GM12892 (cell line): Measurements from ENCODE around the gene SLC8A1.

ENCODE experiments used
- DNase-seq: peaks from one replicate; pipeline ENCODE4 v3.0.0; 2011; ENCODE audit not compliant: insufficient read length
- FAIRE-seq: peaks from 2 replicates; lab custom pipeline; 2011; peaks lifted over from hg19 to GRCh38; lab: Jason Lieb, UNC
- POLR2A ChIP-seq: IDR thresholded peaks from 2 replicates; pipeline ENCODE4 v1.6.1; 2011; ENCODE audit warnings: low read depth, low read length, control low read depth
- POLR2AphosphoS5 ChIP-seq: IDR thresholded peaks from 2 replicates; pipeline ENCODE4 v1.6.1; 2011; ENCODE audit warnings: low read depth, low read length, control low read depth
- TAF1 ChIP-seq: IDR thresholded peaks from 2 replicates; pipeline ENCODE4 v1.6.1; 2011; ENCODE audit warnings: low read depth, mild to moderate bottlenecking, control low read depth, low read length, borderline replicate concordance

Gene SLC8A1

GRCh38 chr2:40210344-40210967, 241.4 kb downstream of the SLC8A1 start:
- FAIRE-seq = no peak
- no peak for DNase-seq
- TF ChIP-seq POLR2AphosphoS5 = no peak
- TF ChIP-seq POLR2A = no peak
- no peak for TF ChIP-seq TAF1

GRCh38 chr2:40209761-40210160, 242.1 kb downstream of the SLC8A1 start:
- no peak for DNase-seq
- TF ChIP-seq POLR2AphosphoS5 (no peak), TAF1 (no peak), POLR2A (no peak)
- no peak for FAIRE-seq

GRCh38 chr2:40208463-40208862, 243.4 kb downstream of the SLC8A1 start:
- TF ChIP-seq POLR2A (no peak), POLR2AphosphoS5 (no peak), TAF1 (no peak)
- FAIRE-seq (no peak), DNase-seq (no peak)

- FAIRE-seq (no peak), DNase-seq (no peak)
- TF ChIP-seq POLR2AphosphoS5 = no peak
- TF ChIP-seq TAF1 = no peak
- no peak for TF ChIP-seq POLR2A
These were observed 247.6 kb downstream of the SLC8A1 start for GRCh38 chr2:40204268-40204667.

GRCh38 chr2:40202798-40203400, 249.0 kb downstream of the SLC8A1 start:
- TF ChIP-seq POLR2AphosphoS5 (no peak), POLR2A (no peak)
- DNase-seq = no peak
- FAIRE-seq = no peak

- no peak for DNase-seq
- FAIRE-seq = no peak
- no peak for TF ChIP-seq TAF1
- no peak for TF ChIP-seq POLR2A
- TF ChIP-seq POLR2AphosphoS5 = no peak
These were observed 250.5 kb downstream of the SLC8A1 start for GRCh38 chr2:40201425-40201824.

GRCh38 chr2:40200366-40200915, 251.4 kb downstream of the SLC8A1 start:
- FAIRE-seq (no peak), DNase-seq (no peak)
- TF ChIP-seq TAF1 (no peak), POLR2A (no peak), POLR2AphosphoS5 (no peak)

GRCh38 chr2:40199771-40200170, 252.1 kb downstream of the SLC8A1 start:
- FAIRE-seq = no peak

GRCh38 chr2:40197121-40197520, 254.8 kb downstream of the SLC8A1 start:
- no peak for DNase-seq
- no peak for FAIRE-seq
- TF ChIP-seq POLR2A (no peak), TAF1 (no peak), POLR2AphosphoS5 (no peak)

More at GRCh38 chr2:40199771-40200170, 252.1 kb downstream of the SLC8A1 start:
- no peak for TF ChIP-seq POLR2A
- DNase-seq = no peak

GRCh38 chr2:40193670-40194026, 258.2 kb downstream of the SLC8A1 start:
- TF ChIP-seq POLR2AphosphoS5 = no peak
- no peak for DNase-seq
- FAIRE-seq = no peak

GRCh38 chr2:40192864-40193669, 258.8 kb downstream of the SLC8A1 start:
- no peak for TF ChIP-seq POLR2AphosphoS5
- TF ChIP-seq POLR2A = no peak
- TF ChIP-seq TAF1 = no peak
- no peak for FAIRE-seq

GRCh38 chr2:40190457-40190856, 261.4 kb downstream of the SLC8A1 start:
- FAIRE-seq (no peak), DNase-seq (no peak)
- TF ChIP-seq TAF1 = no peak
- no peak for TF ChIP-seq POLR2AphosphoS5
- TF ChIP-seq POLR2A = no peak

More at GRCh38 chr2:40192864-40193669, 258.8 kb downstream of the SLC8A1 start:
- DNase-seq = no peak
